ENCODE measurements around the gene STIM2. TPM values are rescaled to one million over a fixed set of nuclear protein-coding genes. Genes with fewer than 3 reads are reported as not detected.
A peak's percentile ranks its signal among the peaks of the same experiment; 100 is the strongest.
"Not testable (repeated sequence)": the region's sequence is repeated elsewhere in the genome, so short reads cannot be mapped to it uniquely, and the experiment has no call there.

Gene STIM2
- total RNA-seq: 10 to 100 TPM; 54.6 to 66.3 TPM

GRCh38 chr4:26860157-26860921 lies at the start of gene STIM2:
TSS of gene STIM2 (plus strand) at chr4:26860841.
- H3K27ac Mint-ChIP-seq: peak within 1 kb of the TSS; percentile 99
- DNase-seq: peak; percentile 98
- CTCF ChIA-PET: interaction anchor here (1.5 to 3.5 kb wide), 6 partner anchors 12 to 150 kb away, joined by 3 to 31 read pairs (median 9); no protein-coding TSS in a partner anchor
- H3K4me1 Mint-ChIP-seq: peaks cover 50% of the 10 kb centered on the region
- ATAC-seq: peak; percentile 74
- no peaks in the 10 kb centered on the region for H3K9me3 Mint-ChIP-seq (ENCODE audit: low read depth)
- H3K36me3 Mint-ChIP-seq: peaks cover 4% of the 10 kb centered on the region
- peak within 1 kb of the TSS; percentile 87 for H3K4me3 Mint-ChIP-seq
- H3K27me3 Mint-ChIP-seq: no peaks in the 10 kb centered on the region

- peaks cover 12% of the 10 kb centered on the region for H3K4me1 Mint-ChIP-seq
- H3K36me3 Mint-ChIP-seq; H3K9me3 Mint-ChIP-seq (ENCODE audit: low read depth); ATAC-seq; DNase-seq; H3K27ac Mint-ChIP-seq; H3K27me3 Mint-ChIP-seq; H3K4me3 Mint-ChIP-seq: not testable (repeated sequence)
- CTCF ChIA-PET: interaction anchor here (1.4 kb wide), 1 partner anchor 16 kb away, joined by 3 read pairs; no protein-coding TSS in a partner anchor
These were observed 49.1 kb upstream of the STIM2 start for GRCh38 chr4:26811571-26811970.

- Mint-ChIP-seq H3K9me3 (ENCODE audit: low read depth) (peaks cover 4% of the 10 kb centered on the region), H3K36me3 (no peaks in the 10 kb centered on the region), H3K27ac (peak overlapping the region; percentile 5), H3K4me1 (peaks cover 12% of the 10 kb centered on the region), H3K27me3 (no peaks in the 10 kb centered on the region), H3K4me3 (no peak overlapping the region)
- no peak for DNase-seq
- CTCF ChIA-PET: interaction anchor here (1.4 kb wide), 1 partner anchor 17 kb away, joined by 3 read pairs; no protein-coding TSS in a partner anchor
- ATAC-seq: no peak
These were observed 48.5 kb upstream of the STIM2 start for GRCh38 chr4:26812049-26812714.

- Mint-ChIP-seq H3K9me3 (ENCODE audit: low read depth) (peaks cover 4% of the 10 kb centered on the region), H3K36me3 (no peaks in the 10 kb centered on the region), H3K27me3 (no peaks in the 10 kb centered on the region), H3K4me3 (no peak overlapping the region), H3K4me1 (peaks cover 12% of the 10 kb centered on the region), H3K27ac (no peak overlapping the region)
- ATAC-seq (no peak), DNase-seq (no peak)
- CTCF ChIA-PET: no interaction called here
These were observed 46.9 kb upstream of the STIM2 start for GRCh38 chr4:26813698-26814097.

- H3K4me1 Mint-ChIP-seq: peaks cover 12% of the 10 kb centered on the region
- CTCF ChIA-PET: no interaction called here
- DNase-seq (no peak), ATAC-seq (no peak)
- peaks cover 4% of the 10 kb centered on the region for H3K9me3 Mint-ChIP-seq (ENCODE audit: low read depth)
- H3K27ac Mint-ChIP-seq: no peak overlapping the region
- H3K4me3 Mint-ChIP-seq: no peak overlapping the region
- H3K27me3 Mint-ChIP-seq: no peaks in the 10 kb centered on the region
- H3K36me3 Mint-ChIP-seq: peaks cover 2% of the 10 kb centered on the region
These were observed 45.4 kb upstream of the STIM2 start for GRCh38 chr4:26815199-26815598.

GRCh38 chr4:26815706-26816105 lies 44.9 kb upstream of the STIM2 start:
- CTCF ChIA-PET: no interaction called here
- H3K4me1 Mint-ChIP-seq: peaks cover 12% of the 10 kb centered on the region
- no peak for DNase-seq
- no peak overlapping the region for H3K27ac Mint-ChIP-seq
- peaks cover 4% of the 10 kb centered on the region for H3K9me3 Mint-ChIP-seq (ENCODE audit: low read depth)
- no peaks in the 10 kb centered on the region for H3K27me3 Mint-ChIP-seq
- ATAC-seq: no peak
- H3K4me3 Mint-ChIP-seq: no peak overlapping the region
- peaks cover 2% of the 10 kb centered on the region for H3K36me3 Mint-ChIP-seq

GRCh38 chr4:26819026-26819425 lies 41.6 kb upstream of the STIM2 start:
- no peak overlapping the region for H3K27ac Mint-ChIP-seq
- H3K4me3 Mint-ChIP-seq: no peak overlapping the region
- H3K9me3 Mint-ChIP-seq (ENCODE audit: low read depth): peaks cover 8% of the 10 kb centered on the region
- no peak for DNase-seq
- peaks cover 12% of the 10 kb centered on the region for H3K36me3 Mint-ChIP-seq
- no peak for ATAC-seq
- CTCF ChIA-PET: interaction anchor here (0.8 kb wide), 1 partner anchor 197 kb away, joined by 3 read pairs; no protein-coding TSS in a partner anchor
- peaks cover 14% of the 10 kb centered on the region for H3K4me1 Mint-ChIP-seq
- H3K27me3 Mint-ChIP-seq: no peaks in the 10 kb centered on the region

GRCh38 chr4:26819478-26820095 lies 41.1 kb upstream of the STIM2 start:
- Mint-ChIP-seq H3K4me3 (no peak overlapping the region), H3K4me1 (peaks cover 14% of the 10 kb centered on the region), H3K9me3 (ENCODE audit: low read depth) (peaks cover 8% of the 10 kb centered on the region), H3K27me3 (no peaks in the 10 kb centered on the region), H3K27ac (no peak overlapping the region), H3K36me3 (peaks cover 12% of the 10 kb centered on the region)
- CTCF ChIA-PET: interaction anchor here (0.8 kb wide), 1 partner anchor 196 kb away, joined by 3 read pairs; no protein-coding TSS in a partner anchor
- no peak for ATAC-seq
- DNase-seq: no peak

- Mint-ChIP-seq H3K4me1 (peaks cover 14% of the 10 kb centered on the region), H3K27me3 (no peaks in the 10 kb centered on the region), H3K27ac (no peak overlapping the region), H3K9me3 (ENCODE audit: low read depth) (peaks cover 8% of the 10 kb centered on the region), H3K4me3 (no peak overlapping the region), H3K36me3 (peaks cover 12% of the 10 kb centered on the region)
- no peak for ATAC-seq
- no peak for DNase-seq
- CTCF ChIA-PET: no interaction called here
These were observed 40.3 kb upstream of the STIM2 start for GRCh38 chr4:26820346-26820745.

GRCh38 chr4:26821031-26821430 lies 39.6 kb upstream of the STIM2 start:
- Mint-ChIP-seq H3K9me3 (ENCODE audit: low read depth) (peaks cover 8% of the 10 kb centered on the region), H3K36me3 (peaks cover 12% of the 10 kb centered on the region), H3K27ac (no peak overlapping the region), H3K4me1 (peaks cover 13% of the 10 kb centered on the region), H3K27me3 (no peaks in the 10 kb centered on the region), H3K4me3 (no peak overlapping the region)
- ATAC-seq (no peak), DNase-seq (no peak)
- CTCF ChIA-PET: no interaction called here

GRCh38 chr4:26821677-26822503 lies 38.8 kb upstream of the STIM2 start:
- H3K27me3 Mint-ChIP-seq: no peaks in the 10 kb centered on the region
- H3K36me3 Mint-ChIP-seq: peaks cover 12% of the 10 kb centered on the region
- no peak for ATAC-seq
- no peak overlapping the region for H3K27ac Mint-ChIP-seq
- no peak overlapping the region for H3K4me3 Mint-ChIP-seq
- CTCF ChIA-PET: interaction anchor here (1.4 kb wide), 1 partner anchor 13 kb away, joined by 3 read pairs; no protein-coding TSS in a partner anchor
- peaks cover 13% of the 10 kb centered on the region for H3K4me1 Mint-ChIP-seq
- no peak for DNase-seq
- H3K9me3 Mint-ChIP-seq (ENCODE audit: low read depth): peaks cover 8% of the 10 kb centered on the region

- no peak for DNase-seq
- H3K36me3 Mint-ChIP-seq: peaks cover 12% of the 10 kb centered on the region
These were observed 38.1 kb upstream of the STIM2 start for GRCh38 chr4:26822546-26822945.

More at GRCh38 chr4:26822546-26822945, 38.1 kb upstream of the STIM2 start:
- Mint-ChIP-seq H3K27ac (peak overlapping the region; percentile 44), H3K4me3 (no peak overlapping the region), H3K27me3 (no peaks in the 10 kb centered on the region), H3K4me1 (peaks cover 13% of the 10 kb centered on the region), H3K9me3 (ENCODE audit: low read depth) (peaks cover 8% of the 10 kb centered on the region)
- CTCF ChIA-PET: interaction anchor here (1.4 kb wide), 1 partner anchor 13 kb away, joined by 3 read pairs; no protein-coding TSS in a partner anchor
- peak; percentile 77 for ATAC-seq
